Hematopoietic multipotent progenitor cell treated with erythropoietin and hydrocortisone succinate and interleukin-3 and kit ligand, for 6 days (in vitro differentiated cells): ENCODE measurements around the gene TMEM168.
"Not testable (repeated sequence)": the region's sequence is repeated elsewhere in the genome, so short reads cannot be mapped to it uniquely, and the experiment has no call there.

ENCODE experiments used
- DNase-seq: peaks from one replicate; pipeline ENCODE4 v3.0.0-alpha.2; 2015

TMEM168 gene, protein sequence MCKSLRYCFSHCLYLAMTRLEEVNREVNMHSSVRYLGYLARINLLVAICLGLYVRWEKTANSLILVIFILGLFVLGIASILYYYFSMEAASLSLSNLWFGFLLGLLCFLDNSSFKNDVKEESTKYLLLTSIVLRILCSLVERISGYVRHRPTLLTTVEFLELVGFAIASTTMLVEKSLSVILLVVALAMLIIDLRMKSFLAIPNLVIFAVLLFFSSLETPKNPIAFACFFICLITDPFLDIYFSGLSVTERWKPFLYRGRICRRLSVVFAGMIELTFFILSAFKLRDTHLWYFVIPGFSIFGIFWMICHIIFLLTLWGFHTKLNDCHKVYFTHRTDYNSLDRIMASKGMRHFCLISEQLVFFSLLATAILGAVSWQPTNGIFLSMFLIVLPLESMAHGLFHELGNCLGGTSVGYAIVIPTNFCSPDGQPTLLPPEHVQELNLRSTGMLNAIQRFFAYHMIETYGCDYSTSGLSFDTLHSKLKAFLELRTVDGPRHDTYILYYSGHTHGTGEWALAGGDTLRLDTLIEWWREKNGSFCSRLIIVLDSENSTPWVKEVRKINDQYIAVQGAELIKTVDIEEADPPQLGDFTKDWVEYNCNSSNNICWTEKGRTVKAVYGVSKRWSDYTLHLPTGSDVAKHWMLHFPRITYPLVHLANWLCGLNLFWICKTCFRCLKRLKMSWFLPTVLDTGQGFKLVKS

DNA sequence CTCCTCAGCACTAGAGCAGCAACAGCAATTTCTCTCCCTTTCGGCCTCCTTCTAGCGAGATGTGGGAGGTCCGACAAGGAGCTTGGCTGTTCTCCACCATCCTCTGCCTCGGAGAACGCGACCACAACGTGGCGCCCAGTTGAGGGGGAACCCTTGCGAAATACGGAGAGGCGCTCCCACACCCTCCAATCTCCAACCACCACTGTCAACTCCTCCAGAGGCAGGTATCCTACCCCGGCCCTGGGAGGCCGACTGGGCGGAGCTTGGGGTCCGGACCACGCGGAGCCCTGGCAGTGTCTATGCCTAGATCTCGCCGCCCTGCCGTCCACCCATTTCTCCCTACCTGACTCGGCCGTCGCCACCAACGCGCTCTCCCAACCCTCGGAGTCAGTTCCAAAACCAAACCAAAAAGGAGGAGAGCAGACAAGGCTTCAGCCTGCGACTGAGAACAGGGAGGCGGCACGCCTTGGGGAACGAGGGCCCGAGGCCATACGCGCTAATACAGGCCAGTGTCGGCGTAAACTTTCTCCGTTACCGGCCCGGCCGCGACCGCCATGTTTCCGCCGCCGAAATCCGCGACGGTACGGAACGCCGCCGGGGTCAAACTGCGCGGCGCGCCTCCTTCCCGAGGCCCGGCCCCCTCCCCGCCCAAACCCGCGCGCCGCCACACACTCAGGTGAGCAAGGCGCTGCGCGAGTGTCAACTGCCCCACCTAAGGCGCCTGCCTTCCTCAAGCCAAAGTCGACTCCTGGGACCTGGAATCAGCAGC, at the start of gene TMEM168:
Gene TMEM168 (minus strand): TSS at position 577 of the 769 bp plus-strand sequence. CDS start 5,568 bp downstream, outside the sequence.
- peak; percentile 90 for DNase-seq

DNA sequence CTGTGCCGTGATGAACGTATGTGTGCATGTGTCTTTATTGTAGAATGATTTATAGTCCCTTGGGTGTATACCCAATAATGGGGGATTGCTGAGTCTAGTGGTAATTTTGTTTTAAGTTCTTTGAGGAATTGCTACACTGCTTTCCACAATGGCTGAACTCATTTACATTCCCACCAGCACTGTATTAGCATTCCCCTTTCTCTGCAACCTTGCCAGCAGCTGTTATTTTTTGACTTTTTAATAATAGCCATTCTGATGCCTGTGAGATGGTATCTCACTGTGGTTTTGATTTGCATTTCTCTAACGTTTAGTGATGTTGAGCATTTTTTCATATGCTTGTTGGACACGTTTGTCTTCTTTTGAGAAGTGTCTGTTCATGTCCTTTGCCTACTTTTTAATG, 45.7 kb upstream of the TMEM168 start:
- not testable (repeated sequence) for DNase-seq

DNA sequence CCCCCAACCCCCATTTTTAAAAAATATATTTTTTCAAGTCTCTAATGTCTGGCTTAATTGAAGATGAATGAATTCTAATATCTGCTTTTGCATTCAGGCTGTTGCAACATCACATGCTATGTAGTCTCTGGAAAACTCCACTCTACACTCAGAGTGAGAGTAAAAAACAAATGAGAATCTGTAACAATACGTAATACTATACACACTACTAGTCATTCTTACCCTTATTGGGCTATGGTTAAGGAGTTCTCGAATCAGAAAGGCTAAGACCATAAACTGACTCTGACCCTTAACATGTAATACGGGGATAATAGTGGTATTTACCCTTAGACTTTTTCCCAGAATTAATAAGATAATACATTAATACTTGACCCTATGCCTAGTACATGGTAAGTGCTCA, 42.9 kb upstream of the TMEM168 start:
- DNase-seq: no peak

DNA sequence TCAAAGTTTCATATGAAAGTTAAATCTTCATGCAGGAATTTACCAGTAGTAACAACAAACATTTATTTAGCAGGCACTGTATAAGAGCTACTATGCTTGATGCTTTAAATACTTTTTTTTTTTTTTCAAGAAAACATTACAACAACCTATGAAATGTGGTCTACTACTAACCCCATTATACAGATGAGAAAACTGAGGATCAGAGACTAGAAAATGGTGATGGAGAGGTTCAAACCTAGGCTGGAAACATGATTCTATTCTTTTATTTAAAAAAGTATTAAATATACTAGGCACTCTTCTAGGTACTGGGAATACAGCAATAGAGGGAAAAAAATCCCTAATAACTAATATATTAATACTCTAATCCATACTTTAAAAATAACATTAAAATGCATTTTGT, 40.6 kb upstream of the TMEM168 start:
- DNase-seq: no peak

DNA sequence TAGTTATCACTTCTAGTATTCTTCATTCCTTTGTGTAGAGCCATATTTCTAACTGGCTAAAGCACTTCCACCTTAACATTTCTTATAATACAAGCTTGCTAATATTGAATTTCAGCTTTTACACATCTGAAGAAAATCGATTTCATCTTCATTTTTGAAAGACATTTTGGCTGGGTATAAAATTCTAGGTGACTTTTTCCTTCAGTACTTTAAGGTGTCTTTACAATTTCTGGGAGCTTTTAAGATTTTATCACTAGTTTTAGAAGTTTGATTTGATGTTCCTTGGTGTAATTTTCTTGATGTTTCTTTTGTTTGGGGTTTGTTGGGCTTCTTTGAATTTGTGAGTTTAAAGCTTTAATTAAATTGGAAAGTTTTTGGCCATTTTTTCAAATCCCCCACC, 38.5 kb upstream of the TMEM168 start:
- no peak for DNase-seq

DNA sequence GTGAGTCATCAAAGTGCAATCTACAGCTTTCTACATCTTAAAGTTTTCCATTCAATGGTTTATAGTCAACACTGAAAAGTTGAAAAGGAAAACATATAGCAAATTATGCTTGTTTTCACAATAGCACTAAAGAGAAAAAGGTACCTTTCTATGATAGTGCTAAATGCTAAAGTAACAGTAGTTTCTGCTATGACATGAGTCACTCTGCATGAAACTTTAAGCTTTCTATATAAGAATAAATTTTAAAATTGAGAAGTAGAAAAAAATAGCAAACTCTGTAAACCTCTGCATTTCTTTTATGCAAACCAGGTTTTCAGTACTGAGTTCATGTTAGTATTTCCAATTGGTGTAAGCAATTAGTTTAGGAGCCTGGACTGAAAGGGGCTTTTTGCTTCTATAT, 31.2 kb upstream of the TMEM168 start:
- no peak for DNase-seq

DNA sequence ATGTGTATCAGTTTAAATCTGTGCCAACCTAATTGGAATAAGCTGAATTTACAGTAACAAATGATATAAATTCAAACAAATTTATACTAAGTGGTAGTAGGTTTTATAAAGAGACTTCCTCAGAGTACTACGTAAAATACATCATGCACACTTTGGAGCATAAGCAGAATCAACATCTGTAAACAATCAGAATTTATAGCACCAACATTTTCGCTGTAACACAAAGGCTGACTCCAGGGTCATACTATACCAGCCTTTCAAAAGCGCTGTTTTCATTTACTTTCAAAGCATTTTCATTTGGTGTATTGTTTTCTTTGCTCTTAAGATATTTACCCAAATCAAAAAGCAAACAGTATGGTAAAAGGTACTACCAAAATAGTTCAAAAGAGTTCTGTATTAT, 29.3 kb upstream of the TMEM168 start:
- no peak for DNase-seq

DNA sequence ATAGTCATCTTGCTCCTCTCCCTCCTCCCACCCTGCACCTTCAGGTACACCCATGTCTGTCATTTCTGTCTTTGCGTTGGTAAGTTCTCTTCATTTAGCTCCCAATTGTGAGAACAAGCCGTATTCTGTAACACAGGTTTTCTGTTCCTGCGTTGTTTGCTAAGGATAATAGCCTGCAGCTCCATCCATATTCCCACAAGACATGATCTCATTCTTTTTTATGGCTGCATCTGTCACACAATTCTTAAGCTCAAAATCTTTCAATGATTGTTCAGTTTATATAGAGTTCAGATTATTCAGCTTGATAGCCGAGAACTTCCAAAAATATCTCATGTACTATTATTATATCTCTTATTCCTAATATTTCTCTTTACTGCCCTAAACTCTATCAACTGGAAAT, 16.0 kb upstream of the TMEM168 start:
- no peak for DNase-seq

DNA sequence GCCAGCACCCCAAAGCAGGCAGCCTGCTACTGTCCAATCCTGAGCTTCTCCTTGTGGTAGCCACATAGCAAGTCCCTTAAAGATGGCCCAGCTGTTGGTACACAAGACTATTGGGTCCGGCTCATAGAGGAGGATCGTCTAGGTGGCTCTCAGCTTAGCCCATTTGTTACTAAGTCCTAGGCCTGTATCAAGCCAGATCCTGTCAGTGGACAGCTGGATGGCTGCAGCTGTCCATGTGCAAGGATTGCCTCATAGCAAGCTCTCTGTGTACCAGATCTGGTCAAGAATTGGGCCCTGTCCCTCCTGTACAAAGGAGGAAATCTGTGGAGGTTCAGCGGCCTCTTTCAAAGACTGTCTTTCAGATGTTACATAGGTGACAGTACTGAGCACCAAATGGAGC, 12.2 kb upstream of the TMEM168 start:
- DNase-seq: no peak

DNA sequence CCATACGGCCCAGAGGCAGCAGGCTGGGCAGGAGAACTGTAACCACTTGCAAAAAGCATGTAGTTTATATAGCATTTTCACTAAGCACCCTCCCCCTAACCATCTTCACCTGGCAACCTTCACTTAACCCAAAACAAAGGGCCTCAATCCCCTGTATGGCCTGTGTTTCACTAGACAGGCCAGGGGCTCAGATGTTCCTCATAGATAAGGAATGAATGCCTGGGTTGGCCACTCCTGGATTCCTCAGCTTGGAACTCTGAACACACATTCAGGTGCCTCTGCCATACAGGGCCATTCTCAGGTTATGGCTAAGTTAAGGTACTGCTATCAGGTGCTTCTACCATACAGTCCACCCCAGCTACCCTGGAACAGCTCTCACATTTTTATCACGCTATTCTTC, 10.3 kb upstream of the TMEM168 start:
- no peak for DNase-seq

DNA sequence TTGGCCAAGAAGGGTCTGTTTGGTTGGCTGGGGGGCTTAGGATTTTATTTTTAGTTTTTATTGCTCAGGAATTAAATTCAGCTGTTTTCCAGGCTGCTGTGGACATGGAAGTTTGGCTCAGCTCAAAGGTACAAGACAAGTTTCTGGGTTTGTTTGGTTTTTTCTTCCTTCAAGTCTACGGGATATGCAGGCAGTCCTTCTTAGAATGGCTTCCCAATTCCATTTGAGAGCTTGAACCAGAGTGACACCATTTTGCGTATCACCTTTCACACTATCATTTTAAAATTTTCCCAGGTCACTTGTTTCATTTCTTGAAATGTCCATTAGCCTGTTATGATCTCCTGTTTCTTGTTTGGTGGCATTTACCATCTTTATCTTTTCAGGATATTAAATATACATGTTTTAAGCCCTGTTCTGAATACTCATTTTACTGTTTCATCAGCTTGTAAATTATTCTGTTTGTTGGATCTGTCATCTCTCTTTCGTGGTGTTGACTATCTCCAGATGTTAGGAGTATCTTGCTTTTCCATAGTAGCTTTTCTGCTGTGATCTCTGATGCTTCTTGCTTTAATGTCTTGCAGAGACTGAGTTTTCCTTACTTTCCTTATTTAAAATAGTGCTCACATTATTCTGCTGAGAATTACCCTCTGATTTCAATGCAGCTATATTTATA, 9.4 kb upstream of the TMEM168 start:
- DNase-seq: no peak

DNA sequence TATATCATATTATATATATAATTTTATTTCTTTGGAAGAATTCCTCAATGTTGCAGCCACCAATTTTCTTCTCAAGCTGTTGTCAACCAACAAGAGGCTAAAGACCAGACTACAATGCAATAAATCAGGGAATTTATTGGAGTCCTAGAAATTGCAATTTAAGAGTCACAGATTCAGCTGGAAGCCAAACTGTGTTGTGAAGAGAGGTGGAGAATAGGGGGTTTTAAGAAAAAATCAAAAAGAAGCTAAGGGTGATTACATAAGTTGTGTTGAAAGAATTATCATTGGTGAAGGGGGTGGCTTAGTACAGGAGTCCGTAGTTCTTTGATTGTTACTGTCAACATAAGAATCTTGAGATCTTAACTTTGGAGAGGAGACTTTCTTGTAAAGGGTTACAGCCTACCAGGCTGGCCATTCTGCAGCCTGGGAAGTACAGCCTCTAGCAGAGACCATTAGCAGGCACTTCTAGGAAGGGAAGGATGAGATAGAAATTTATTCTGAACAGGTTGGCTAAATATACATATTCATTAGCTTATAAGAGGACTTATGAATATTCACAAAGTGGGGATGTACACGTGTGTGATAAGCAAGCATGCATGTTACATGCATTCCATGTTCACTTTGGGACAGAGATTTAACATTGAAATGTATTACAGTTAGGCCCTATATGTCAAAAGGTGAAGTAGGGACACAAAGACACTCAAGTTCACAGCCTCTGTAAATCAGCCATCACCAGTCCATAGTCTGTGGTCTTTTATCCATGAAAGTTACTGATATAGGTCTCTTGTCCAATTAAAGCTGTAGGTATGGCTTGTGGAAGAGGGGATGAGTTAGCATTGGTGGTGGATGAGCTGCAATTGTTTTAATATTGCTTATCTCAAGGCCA, 8.3 kb upstream of the TMEM168 start:
- peak; percentile 51 for DNase-seq

DNA sequence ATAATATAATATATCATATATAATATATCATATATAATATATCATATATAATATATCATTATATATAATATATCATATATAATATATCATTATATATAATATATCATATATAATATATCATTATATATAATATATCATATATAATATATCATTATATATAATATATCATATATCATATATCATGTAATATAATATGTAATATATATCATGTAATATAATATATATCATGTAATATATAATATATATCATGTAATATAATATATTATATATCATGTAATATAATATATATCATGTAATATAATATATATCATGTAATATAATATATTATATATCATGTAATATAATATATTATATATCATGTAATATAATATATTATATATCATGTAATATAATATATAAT, 6.4 kb upstream of the TMEM168 start:
- DNase-seq: not testable (repeated sequence)

DNA sequence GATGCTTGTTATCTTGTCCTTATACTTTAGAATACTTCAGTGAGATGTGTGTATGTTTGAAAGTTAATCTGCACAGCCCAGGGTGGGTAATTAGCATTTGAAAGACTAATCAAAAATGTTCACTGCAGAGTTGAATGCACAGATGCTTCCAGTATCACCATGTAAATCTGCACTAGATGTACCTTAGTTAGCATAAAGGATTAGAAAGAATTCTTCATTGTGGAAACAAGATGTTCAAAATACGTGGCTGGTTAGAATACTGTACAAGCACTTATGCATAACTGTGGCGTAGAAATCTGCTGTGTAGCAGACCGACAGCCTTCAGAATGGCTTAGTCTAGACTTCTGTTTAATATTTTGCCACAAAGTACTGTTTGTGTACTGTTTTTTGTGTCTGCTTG, 2.2 kb upstream of the TMEM168 start:
- DNase-seq: no peak

DNA sequence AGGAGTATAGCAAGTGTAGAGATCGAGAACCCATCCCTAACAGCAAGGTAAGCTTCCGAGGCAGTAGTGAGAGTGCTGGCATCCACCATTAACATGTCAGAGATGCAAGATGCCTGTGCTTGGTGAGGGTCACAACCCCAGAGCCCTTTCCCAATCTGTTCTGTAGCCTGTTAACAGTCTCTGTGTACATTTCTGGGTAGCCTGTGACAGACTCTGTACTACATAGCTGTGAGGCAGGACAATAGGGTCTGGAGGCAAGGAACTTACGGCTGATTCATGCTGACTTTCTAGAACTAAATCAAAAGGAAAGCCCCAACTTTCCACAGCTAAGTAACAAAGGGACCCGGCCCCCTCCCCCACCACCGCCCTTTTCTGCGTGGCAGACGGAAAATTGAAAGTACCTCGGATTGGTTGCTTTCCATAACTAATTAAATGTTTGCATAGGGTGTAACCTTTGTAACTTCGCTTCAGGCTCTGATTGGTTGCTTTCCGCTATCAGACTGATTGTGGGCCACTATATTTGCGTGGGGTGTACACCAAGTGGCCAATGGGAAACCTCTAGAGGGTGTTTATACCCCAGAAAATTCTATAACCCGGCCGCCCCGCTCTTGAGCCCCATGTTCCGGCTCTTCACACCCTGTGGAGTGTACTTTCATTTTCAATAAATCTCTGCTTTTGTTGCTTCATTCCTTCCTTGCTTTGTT, 1.4 kb upstream of the TMEM168 start:
- DNase-seq: no peak

DNA sequence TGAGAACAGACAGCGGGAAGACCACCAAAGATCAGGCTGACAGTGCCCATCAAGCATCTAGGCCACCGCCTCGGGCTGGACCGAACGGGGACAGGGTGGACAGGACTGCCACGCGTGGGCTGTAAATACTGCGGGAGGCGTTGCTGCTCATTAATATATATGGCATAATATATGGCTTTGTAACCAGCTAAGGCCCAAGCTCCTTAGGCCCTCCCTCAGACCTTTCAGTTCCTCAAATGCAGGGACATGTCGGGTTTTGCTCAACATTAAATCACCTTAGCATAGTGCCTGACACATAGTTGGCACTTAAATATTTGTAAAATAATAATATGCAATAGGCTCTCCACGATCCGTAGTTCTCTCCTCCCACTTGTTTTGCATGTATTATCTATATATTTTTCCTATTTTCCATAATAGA, 402 bp upstream of the TMEM168 start:
- DNase-seq: peak; percentile 52

DNA sequence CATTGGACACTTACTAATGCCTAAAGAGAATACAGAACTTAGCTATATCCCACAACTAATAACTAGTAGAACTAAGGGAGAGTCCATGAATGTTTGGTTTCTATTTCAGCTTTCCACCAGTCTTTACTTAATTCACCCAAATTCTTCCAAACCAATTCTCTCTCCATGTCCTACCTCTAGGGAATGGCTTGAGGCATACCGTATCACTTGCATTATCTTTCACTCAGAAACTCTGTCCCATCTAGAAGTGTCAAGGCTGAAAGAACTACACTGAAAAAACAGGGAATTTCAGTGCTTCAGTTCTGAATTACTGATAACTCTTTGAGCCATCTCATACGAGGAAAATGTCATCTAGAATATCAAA, 758 bp downstream of the TMEM168 start:
- DNase-seq: no peak

DNA sequence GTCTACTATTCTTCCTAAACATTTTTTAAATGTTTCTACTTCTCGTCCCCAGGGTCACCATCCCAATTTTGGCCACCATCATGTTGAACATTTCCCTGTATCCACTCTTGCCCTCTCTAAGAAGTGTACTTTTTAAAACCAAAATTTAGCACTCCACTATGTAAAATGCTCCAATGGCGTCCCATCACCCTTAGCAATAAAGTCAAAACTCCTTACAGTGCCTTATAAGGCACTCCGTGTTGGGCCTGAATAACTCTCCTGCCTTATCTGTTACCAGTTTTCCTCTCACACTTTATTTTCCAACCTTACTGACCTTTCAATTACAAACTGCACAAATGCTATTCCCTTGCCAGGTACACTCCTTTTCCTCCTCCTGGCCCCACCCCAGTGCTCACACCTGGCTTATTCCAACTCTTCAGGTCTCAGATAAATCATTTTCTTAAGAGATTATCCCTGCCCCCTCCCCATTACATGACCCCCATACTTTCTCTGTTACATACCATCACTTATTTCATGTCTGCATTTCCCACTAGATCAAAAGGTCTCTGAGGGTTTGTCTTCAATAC, 1.3 kb downstream of the TMEM168 start:
- DNase-seq: peak; percentile 9

DNA sequence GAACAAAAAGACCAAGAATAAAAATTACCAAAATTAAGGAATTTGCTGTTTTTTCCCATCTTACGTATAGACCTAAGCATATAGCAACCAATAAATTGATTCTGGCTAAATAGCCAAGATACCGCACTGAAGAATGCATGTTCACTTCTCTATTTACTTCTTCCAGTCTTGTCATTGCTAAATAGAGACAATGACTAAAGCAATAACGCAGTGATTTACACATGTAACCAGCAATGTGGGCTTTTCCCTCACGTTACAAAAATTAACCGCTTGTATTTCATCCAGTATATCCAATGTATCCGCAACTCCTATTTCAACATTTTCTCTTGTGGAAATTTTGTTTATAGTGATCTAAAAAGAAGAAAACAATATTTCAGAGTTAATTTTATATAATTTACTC, 5.6 kb downstream of the TMEM168 start:
- no peak for DNase-seq

DNA sequence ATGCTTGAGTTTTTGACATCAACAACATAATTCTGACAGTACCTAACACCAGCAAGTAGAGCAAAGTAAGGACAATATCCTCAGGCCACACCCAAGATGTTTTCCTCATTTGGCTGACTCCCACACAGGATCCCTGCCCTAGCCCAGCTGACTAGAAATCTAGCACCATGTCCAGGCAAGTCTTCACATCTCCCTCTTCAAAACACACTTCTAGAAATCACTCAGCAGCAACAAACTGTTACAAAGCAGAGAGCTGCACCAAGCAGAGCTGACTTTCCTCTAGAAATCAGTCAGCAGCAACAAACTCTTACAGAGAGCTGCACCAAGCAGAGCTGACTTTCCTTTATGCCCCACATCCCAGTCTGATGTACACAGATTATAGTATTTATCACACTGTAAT, 7.7 kb downstream of the TMEM168 start:
- no peak for DNase-seq

DNA sequence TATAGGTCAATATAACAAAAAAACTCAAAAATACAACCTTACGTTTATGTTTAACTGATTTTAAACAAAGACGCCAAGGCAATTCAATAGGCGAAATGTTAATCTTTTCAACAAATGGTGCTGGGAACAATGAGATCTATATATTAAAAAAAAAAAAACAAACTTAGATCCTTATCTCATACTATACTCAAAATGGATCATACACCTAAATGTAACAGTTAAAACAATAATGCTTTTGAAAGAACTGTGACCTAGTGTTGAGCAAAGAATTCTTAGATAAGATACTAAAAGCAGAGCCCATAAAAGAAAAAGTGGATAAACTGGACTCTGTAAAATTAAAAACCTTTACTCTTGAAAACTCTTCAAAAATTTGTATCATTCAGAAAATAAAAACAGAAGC, 8.6 kb downstream of the TMEM168 start:
- DNase-seq: no peak
